AG04449 (cell line): ENCODE measurements around the gene ZNF292.

ENCODE experiments used
- CTCF ChIA-PET: fragments of 350-600 bp; formaldehyde crosslinking; extraction: SDS; loops from one replicate; lab custom pipeline; 2021; ENCODE audit warnings: antibody characterized with exemption; lab: Yijun Ruan, JAX
- POLR2A ChIA-PET: fragments of 400-600, 350-600 bp; formaldehyde crosslinking; extraction: SDS; loops from one replicate; lab custom pipeline; 2020; ENCODE audit warnings: antibody characterized with exemption, inconsistent platforms; lab: Yijun Ruan, JAX
- DNase-seq: peaks from one replicate; pipeline ENCODE4 v3.0.0-alpha.2; 2010; ENCODE audit warnings: low read depth, low spot score
- H3K4me3 ChIP-seq: 2 replicates; pipeline ENCODE4 v1.5.1; 2011; ENCODE audit warnings: low read depth, mild to moderate bottlenecking, control low read depth, low read length
- CTCF ChIP-seq: IDR thresholded peaks from one replicate; pipeline ENCODE4 v1.5.1; 2011; ENCODE audit warnings: mild to moderate bottlenecking, moderate library complexity, low read length, control low read depth, inconsistent platforms; ENCODE audit not compliant: insufficient read depth; ENCODE audit errors: missing control alignments

ZNF292 gene

GRCh38 chr6:87146363-87146762 is 9.0 kb upstream of the ZNF292 start:
- DNase-seq = no peak
- no peak overlapping the region for H3K4me3 ChIP-seq
- ChIA-PET POLR2A (no interaction called here), CTCF (interaction anchor here (1.0 kb wide), 1 partner anchor 68 kb away, joined by 3 read pairs; no protein-coding TSS in a partner anchor)
- no peak for TF ChIP-seq CTCF

- ChIA-PET POLR2A (no interaction called here), CTCF (interaction anchor here (0.6 kb wide), 1 partner anchor 11 kb away, joined by 3 read pairs; no protein-coding TSS in a partner anchor)
- H3K4me3 ChIP-seq = no peak overlapping the region
- no peak for DNase-seq
- no peak for TF ChIP-seq CTCF
These were observed 5.0 kb upstream of the ZNF292 start for GRCh38 chr6:87150406-87150805.

GRCh38 chr6:87151471-87151780 is 3.9 kb upstream of the ZNF292 start:
- POLR2A ChIA-PET = no interaction called here
- no peak for TF ChIP-seq CTCF
- H3K4me3 ChIP-seq = peak overlapping the region; percentile 50

GRCh38 chr6:87151781-87152525 is 3.4 kb upstream of the ZNF292 start:
- ChIA-PET CTCF (no interaction called here), POLR2A (no interaction called here)
- no peak for TF ChIP-seq CTCF
- H3K4me3 ChIP-seq = peak overlapping the region; percentile 50
- DNase-seq = no peak

More at GRCh38 chr6:87151471-87151780, 3.9 kb upstream of the ZNF292 start:
- DNase-seq = no peak
- CTCF ChIA-PET = no interaction called here

GRCh38 chr6:87152526-87152955 is 2.8 kb upstream of the ZNF292 start:
- peak overlapping the region; percentile 50 for H3K4me3 ChIP-seq
- POLR2A ChIA-PET = no interaction called here
- CTCF ChIA-PET = no interaction called here
- no peak for DNase-seq
- no peak for TF ChIP-seq CTCF

- TF ChIP-seq CTCF = no peak
- H3K4me3 ChIP-seq = peak overlapping the region; percentile 80
- no peak for DNase-seq
- ChIA-PET POLR2A (no interaction called here), CTCF (interaction anchor here (1.3 kb wide), 1 partner anchor 88 kb away, joined by 3 read pairs; no protein-coding TSS in a partner anchor)
These were observed 748 bp upstream of the ZNF292 start for GRCh38 chr6:87154641-87154992.
